ENCODE data around the gene PROSER1. TPM values are rescaled to one million over a fixed set of nuclear protein-coding genes. Genes with fewer than 3 reads are reported as not detected.
A peak's percentile ranks its signal among the peaks of the same experiment; 100 is the strongest.

PROSER1 gene
- total and polyA plus RNA-seq, 4 donors: 13.0 to 59.6 (median 24.2) TPM

GRCh38 chr13:39049274-39049673 is 11.4 kb upstream of the PROSER1 start:
- TF ChIP-seq, protein P1, sequence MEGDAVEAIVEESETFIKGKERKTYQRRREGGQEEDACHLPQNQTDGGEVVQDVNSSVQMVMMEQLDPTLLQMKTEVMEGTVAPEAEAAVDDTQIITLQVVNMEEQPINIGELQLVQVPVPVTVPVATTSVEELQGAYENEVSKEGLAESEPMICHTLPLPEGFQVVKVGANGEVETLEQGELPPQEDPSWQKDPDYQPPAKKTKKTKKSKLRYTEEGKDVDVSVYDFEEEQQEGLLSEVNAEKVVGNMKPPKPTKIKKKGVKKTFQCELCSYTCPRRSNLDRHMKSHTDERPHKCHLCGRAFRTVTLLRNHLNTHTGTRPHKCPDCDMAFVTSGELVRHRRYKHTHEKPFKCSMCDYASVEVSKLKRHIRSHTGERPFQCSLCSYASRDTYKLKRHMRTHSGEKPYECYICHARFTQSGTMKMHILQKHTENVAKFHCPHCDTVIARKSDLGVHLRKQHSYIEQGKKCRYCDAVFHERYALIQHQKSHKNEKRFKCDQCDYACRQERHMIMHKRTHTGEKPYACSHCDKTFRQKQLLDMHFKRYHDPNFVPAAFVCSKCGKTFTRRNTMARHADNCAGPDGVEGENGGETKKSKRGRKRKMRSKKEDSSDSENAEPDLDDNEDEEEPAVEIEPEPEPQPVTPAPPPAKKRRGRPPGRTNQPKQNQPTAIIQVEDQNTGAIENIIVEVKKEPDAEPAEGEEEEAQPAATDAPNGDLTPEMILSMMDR (IDR thresholded peaks at IDR 0.05; ENCODE audit: control extremely low read depth, extremely low read depth): no peak
- Histone ChIP-seq H3K9ac (ENCODE audit: insufficient read depth in 1 of 2, low read length in 2 of 2) (no peak overlapping the region), H3K4me1 (ENCODE audit: control insufficient read depth in 5 of 5, insufficient read depth in 5 of 5, low read length in 5 of 5) (peaks cover 0 to 10% (median 0%) of the 10 kb centered on the region in 5 donors), H3K36me3 (ENCODE audit: control insufficient read depth in 4 of 4, insufficient read depth in 4 of 4, low read length in 4 of 4) (peaks cover 6 to 7% (median 7%) of the 10 kb centered on the region in 4 donors), H3K27me3 (ENCODE audit: control insufficient read depth in 3 of 3, insufficient read depth in 3 of 3, low read length in 2 of 3) (no peaks in the 10 kb centered on the region), H3K9me3 (ENCODE audit: control insufficient read depth in 4 of 4, insufficient read depth in 3 of 4, low read length in 3 of 4) (no peaks in the 10 kb centered on the region), H3K4me3 (no peak overlapping the region), H3K27ac (ENCODE audit: low read depth in 1 of 2, low read length in 1 of 2) (no peak overlapping the region)
- ATAC-seq (ENCODE audit: insufficient read depth, low FRiP score) (no peak), DNase-seq (no peak)
- 89 to 92% methylated on average over 3 of the region's 3 CpGs for WGBS, 2 donors

GRCh38 chr13:39048806-39049205 is 10.9 kb upstream of the PROSER1 start:
- Histone ChIP-seq H3K36me3 (ENCODE audit: control insufficient read depth in 4 of 4, insufficient read depth in 4 of 4, low read length in 4 of 4) (peaks cover 7 to 11% (median 9%) of the 10 kb centered on the region in 4 donors), H3K9me3 (ENCODE audit: control insufficient read depth in 4 of 4, insufficient read depth in 3 of 4, low read length in 3 of 4) (no peaks in the 10 kb centered on the region), H3K27me3 (ENCODE audit: control insufficient read depth in 3 of 3, insufficient read depth in 3 of 3, low read length in 2 of 3) (no peaks in the 10 kb centered on the region), H3K4me1 (ENCODE audit: control insufficient read depth in 5 of 5, insufficient read depth in 5 of 5, low read length in 5 of 5) (peaks cover 0 to 10% (median 0%) of the 10 kb centered on the region in 5 donors), H3K4me3 (no peak overlapping the region), H3K9ac (ENCODE audit: insufficient read depth in 1 of 2, low read length in 2 of 2) (no peak overlapping the region), H3K27ac (ENCODE audit: low read depth in 1 of 2, low read length in 1 of 2) (no peak overlapping the region)
- ATAC-seq (ENCODE audit: insufficient read depth, low FRiP score) (no peak), DNase-seq (no peak)
- TF ChIP-seq, protein P1 (IDR thresholded peaks at IDR 0.05; ENCODE audit: control extremely low read depth, extremely low read depth): no peak

DNA sequence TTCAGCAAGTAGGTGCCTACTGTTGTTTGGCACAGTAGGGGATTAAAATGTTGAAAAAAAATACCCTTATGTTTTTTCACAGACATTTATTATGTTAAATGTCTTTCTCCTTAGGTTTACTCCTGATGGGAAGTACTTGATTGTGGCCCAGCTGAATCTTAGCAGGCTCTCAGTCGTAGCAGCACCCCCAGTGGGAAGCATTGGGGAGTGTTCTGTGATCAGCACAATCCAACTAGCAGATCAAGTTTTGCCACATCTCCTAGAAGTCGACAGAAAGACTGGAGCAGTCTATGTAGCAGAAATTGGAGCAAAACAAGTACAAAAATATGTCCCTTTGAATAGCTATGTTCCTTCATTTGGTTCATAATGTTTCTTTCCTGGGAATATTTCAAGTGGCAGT is 9.7 kb upstream of the PROSER1 start:
- 39 to 62% methylated on average over 2 of the region's 2 CpGs for WGBS, 2 donors
- ATAC-seq (ENCODE audit: insufficient read depth, low FRiP score): no peak
- peak; percentile 31 to 72 (median 44) for DNase-seq

More for the DNA sequence above, 9.7 kb upstream of the PROSER1 start:
- Histone ChIP-seq H3K36me3 (ENCODE audit: control insufficient read depth in 4 of 4, insufficient read depth in 4 of 4, low read length in 4 of 4) (peaks cover 3 to 7% (median 4%) of the 10 kb centered on the region in 4 donors), H3K9me3 (ENCODE audit: control insufficient read depth in 4 of 4, insufficient read depth in 3 of 4, low read length in 3 of 4) (no peaks in the 10 kb centered on the region), H3K27ac (ENCODE audit: low read depth in 1 of 2, low read length in 1 of 2) (no peak overlapping the region), H3K4me1 (ENCODE audit: control insufficient read depth in 5 of 5, insufficient read depth in 5 of 5, low read length in 5 of 5) (peaks cover 0 to 10% (median 0%) of the 10 kb centered on the region in 5 donors), H3K4me3 (no peak overlapping the region), H3K27me3 (ENCODE audit: control insufficient read depth in 3 of 3, insufficient read depth in 3 of 3, low read length in 2 of 3) (no peaks in the 10 kb centered on the region), H3K9ac (ENCODE audit: insufficient read depth in 1 of 2, low read length in 2 of 2) (no peak overlapping the region)
- TF ChIP-seq, protein P1 (IDR thresholded peaks at IDR 0.05; ENCODE audit: control extremely low read depth, extremely low read depth): no peak
